GOT3 (cell line): ENCODE data around the gene ECPAS.
"Not testable (repeated sequence)": the region's sequence is repeated elsewhere in the genome, so short reads cannot be mapped to it uniquely, and the experiment has no call there.

Experiments
- DNase-seq: peaks from one replicate; lab custom pipeline; 2025; ENCODE audit warnings: mixed read lengths; lab: John Stamatoyannopoulos, UW

ECPAS gene

GRCh38 chr9:111477677-111478076 lies 6.5 kb downstream of the ECPAS start:
- no peak for DNase-seq

- DNase-seq = no peak
Measured at GRCh38 chr9:111475195-111475594, 9.0 kb downstream of the ECPAS start.

DNA sequence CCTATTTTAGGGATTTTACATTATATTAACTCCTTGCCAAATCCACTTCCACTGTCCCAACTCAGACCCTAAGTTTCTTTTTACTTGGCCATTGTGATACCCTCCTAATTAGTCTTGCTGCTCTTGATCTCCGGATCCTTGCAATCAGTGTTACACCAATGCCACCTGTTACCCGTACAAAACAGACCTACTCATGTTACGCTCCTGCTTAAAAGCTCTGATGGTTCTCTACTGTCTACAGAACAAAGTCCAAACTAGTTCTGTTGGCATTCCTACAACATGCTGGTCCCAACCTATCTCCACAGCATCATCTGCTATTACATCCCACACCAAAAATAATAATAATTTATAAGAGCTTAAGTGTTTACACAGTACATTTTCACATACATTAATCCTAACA lies 9.8 kb downstream of the ECPAS start:
- no peak for DNase-seq

GRCh38 chr9:111467778-111468367 lies 16.3 kb downstream of the ECPAS start:
- DNase-seq = no peak

DNA sequence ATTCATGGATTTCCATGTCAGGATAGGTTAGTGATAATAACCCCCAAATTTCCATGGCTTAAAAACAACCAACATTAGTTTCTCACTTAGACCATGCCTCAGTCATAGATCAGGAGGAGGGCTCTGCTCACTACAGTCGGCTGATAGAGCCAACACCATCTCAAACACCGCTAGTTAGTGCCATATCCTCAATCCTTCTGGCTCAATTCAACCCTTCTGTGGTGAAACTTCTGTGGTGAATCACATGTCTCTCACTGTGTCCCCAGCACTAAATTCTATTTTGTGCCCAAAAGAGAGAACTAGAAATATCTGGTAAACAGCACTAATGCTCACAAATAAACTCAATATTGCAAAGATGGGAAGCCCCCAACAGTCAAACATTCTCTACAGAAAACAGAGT lies 21.1 kb downstream of the ECPAS start:
- no peak for DNase-seq

DNA sequence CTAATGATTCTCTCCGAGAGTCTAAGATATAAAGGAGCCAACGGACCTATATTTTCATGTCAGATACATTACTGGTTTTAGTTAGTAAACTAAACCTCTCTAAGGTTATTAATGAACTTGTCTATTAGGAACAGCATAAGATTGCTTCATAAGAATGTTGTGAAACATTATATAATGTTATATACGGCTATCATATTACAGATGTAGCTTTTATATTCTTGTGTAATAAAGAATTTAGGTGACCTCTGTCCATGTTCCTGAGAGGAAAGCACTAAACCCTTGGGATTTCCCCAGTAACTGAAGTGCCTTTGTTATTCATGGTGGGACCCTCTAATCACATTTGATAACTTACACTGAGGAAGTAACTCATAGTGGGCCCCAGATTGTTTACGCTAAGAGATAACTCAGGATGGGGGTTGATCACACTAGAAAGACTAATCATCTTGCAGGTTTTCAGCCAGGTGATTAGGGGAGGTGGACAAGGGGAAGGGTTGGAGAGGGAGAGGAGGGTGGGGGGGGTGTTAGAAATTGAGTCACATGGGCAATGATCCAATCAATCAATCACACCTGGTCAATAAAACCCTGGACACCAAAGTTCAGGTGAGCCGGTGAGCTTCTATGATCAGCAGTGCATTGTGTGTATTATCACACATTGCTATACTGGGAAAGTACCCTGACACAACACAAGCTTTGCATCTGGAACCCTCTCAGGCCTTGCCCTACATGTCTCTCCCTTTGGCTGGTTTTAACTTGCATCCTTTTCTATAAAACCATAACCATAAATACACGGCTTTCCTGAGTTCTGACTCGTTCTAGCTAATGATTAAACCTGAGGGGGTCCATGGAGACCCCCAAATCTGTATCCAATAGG lies 25.8 kb downstream of the ECPAS start:
- no peak for DNase-seq

DNA sequence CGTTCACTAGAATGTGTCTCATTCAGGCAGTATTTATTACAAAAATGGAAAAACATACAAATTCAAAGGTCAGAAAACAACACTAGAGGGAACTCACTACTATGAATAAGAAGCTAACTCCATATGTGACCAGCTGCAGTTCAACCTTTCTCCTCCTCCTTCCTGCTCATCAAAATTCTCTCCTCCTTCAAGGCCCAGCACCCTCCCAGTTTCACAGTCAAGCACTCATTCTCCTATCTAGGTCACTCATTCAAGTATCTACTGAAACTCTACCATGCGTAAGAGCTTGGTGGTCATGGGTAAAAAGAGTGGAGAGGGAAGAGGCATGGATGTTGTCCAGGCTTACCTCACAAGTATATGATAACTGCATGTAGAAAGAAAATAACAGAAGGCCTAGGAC lies 27.7 kb downstream of the ECPAS start:
- no peak for DNase-seq

DNA sequence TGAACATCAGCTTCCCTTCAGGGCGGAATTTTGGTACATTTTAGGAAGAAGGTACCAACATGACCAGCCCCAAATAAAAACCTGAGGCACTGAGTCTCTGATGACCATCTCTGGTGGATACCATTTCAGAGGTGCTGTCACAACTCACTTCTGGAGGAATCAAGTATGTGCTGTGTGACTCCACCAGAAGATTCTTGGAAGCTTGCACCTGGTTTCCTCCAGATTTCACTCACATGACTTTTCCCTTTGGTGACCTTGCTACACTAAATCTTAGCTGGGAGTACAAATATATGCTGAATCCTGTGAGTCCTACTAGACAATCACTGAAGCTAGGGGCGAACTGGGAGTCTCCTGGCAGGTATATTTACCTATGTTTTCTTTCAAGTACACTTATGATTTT lies 28.5 kb downstream of the ECPAS start:
- DNase-seq = no peak

DNA sequence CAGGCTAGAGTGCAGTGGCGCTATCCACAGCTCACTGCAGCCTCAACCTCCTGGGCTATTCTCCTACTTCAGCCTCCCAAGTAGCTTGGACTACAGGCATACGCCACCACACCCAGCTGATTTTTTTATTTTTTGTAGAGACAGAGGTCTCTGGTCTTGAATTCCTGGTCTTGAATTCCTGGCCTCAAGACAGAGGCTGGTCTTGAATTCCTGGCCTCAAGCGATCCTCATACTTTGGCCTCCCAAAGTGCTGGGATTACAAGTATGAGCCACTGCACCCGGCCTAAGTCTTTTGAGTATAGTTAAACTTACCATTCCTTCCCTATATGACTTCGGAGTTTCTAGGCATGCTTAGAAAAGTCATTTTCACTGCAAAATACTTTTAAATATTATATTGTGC lies 29.4 kb downstream of the ECPAS start:
- DNase-seq = no peak

DNA sequence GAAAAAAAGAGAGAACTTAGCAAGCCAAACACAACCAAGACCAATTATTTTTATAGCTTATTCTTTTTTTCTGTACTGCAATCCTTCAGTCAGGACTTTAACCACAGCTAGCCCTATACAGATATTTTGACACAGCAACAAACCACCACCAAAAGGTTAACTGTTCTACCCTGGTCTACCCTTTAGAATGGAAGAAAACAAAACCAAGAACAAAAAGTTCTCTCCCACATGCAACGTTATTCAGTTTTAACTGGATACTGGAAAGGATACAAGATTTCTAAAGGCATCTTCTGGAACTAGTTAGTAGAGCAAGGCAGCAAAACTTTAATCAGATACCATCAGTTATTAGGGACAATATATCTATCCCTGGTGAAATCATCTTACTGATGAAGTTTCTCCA lies 32.6 kb downstream of the ECPAS start:
- DNase-seq = no peak

DNA sequence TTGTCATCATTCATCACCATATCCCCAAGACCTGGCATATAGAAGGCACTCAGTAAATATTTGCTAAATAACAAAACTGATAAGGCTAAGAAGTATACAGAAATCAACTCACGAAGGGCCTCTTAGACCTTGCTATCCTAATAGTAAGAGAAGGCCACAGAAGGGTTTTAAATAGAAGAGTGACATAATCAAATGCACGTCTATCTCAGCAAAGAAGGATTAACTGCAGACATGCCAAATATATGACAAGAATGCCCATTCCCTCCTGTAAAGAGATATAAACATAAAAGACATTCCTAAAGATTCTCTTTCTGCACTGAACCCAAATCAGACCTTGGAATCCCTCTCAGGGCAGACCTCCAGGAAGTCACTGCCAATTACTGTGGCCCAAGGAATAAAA lies 34.1 kb downstream of the ECPAS start:
- no peak for DNase-seq

- DNase-seq = no peak
Measured at GRCh38 chr9:111449705-111450104, 34.5 kb downstream of the ECPAS start.

DNA sequence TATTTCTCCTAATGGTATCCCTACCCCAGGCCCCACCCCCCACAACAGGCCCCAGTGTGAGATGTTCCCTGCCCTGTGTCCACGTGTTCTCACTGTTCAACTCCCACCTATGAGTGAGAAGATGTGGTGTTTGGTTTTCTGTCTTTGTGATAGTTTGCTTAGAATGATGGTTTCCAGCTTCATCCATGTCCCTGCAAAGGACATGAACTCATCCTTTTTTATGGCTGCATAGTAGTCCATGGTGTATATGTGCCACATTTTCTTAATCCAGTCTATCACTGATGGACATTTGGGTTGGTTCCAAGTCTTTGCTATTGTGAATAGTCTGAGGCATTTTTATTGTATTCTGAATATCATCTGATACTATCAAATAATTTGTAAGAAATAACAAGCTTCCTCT lies 38.4 kb downstream of the ECPAS start:
- DNase-seq = not testable (repeated sequence)

DNA sequence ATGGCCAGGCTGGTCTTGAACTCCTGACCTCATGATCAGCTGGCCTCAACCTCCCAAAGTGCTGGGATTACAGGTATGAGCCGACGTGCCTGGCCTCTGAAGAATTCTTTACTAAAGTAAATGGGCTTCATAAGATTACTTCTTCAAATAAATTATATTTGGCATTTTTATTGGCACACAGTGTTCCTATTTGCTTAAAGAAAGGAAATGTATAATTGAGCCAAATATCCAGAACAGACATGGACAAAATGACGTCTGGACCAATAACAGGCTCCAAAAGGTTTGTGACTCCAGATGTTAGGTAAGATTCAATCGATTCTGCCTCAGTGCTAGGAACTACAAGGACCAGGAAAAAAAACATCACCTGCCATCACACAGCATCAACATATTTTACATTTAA lies 40.7 kb downstream of the ECPAS start:
- no peak for DNase-seq

- DNase-seq = no peak
Measured at GRCh38 chr9:111442360-111443027, 41.7 kb downstream of the ECPAS start.

- no peak for DNase-seq
Measured at GRCh38 chr9:111440226-111440625, 44.0 kb downstream of the ECPAS start.

- DNase-seq = no peak
Measured at GRCh38 chr9:111438541-111439235, 45.5 kb downstream of the ECPAS start.

- no peak for DNase-seq
Measured at GRCh38 chr9:111436571-111436970, 47.6 kb downstream of the ECPAS start.

DNA sequence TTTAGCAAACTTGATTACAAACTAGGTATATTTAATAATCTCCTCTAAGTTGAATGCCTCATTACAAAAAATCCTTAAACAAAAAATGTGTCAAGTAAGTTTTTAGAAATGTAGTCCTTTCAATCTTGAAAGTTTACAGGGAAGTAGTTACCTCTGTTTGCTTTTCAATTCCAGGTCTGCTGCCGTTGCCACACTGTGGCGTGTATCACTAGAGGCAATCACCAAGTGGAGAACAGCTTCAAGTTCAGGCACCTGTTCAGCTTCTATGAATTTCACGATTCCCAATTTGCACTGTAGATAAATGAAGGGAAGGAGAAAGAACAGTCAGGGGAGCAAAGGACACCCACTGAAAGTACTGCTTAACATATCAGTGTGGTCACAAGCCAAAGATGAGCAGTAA lies 51.1 kb downstream of the ECPAS start:
- no peak for DNase-seq

GRCh38 chr9:111431684-111432083 lies 52.5 kb downstream of the ECPAS start:
- no peak for DNase-seq

DNA sequence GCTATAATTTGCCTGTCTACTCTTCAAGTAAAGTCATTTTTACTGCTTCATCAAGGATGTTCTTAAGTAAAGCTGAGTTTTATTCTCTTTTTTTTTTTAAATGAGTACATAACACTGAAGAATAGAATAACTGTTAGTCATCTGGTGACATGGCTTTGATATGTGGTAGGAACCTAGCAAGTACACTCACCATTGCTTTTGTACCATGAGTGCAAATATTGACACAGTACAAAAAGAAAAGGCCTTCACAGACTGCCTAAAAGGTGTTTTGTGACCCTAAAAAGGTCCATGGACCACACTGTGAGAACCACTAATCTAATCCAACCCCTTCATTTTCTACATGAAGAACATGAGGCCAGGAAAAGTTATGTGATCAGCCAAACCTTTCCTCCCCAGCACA lies 55.0 kb downstream of the ECPAS start:
- DNase-seq = no peak

DNA sequence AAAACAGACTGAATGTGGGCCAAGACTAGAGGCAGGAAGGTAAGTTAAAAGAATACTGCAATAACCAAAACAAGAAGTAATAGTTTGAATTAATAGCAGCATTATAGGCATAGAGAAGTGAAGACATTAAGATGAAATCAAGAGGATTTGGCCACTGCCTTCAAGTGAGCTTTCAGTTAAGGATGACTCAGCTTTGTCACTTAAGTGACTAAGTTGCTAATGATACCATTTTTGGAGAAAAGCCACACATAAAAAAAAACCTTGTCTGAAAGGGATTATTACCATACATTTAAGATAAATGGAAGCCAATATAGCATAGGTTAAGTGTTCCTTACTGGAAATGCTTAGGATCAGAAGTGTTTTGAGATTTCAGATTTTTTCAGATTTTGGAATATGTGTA lies 57.0 kb downstream of the ECPAS start:
- DNase-seq = no peak

DNA sequence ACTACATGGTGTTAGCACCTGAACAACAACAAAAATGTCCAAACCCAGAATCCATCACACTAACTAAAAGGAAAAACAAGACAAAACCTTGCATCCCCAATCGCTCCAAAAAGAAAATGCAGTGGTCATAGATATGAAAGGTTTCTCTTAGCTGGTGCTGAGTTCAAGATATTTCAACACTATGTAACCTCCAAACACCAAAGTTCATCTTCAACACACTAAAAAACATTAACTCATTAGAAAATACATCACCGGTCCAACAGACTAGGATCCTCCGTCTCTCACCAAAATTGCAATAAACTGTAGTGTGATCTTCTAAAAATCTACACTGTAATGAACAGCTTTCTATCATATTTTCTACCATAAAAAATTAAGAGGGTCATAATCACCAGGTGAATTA lies 60.8 kb downstream of the ECPAS start:
- DNase-seq = no peak
